ENCODE data around the gene MIER1.
"Not testable (repeated sequence)": the region's sequence is repeated elsewhere in the genome, so short reads cannot be mapped to it uniquely, and the experiment has no call there.

The MIER1 gene

GRCh38 chr1:66951513-66951912, 26.7 kb downstream of the MIER1 start:
- peaks cover 6% of the 10 kb centered on the region; the same call in 1 of the 2 replicates for H3K79me2 ChIP-seq (ENCODE audit: control insufficient read depth, low read length)
- H4K20me1 ChIP-seq (ENCODE audit: control insufficient read depth, insufficient read depth, low read depth, low read length) = no peaks in the 10 kb centered on the region
- no peaks in the 10 kb centered on the region for H3K27me3 ChIP-seq (ENCODE audit: control insufficient read depth, low read length)
- no peaks in the 10 kb centered on the region for H3K9me2 ChIP-seq (replicated peaks; ENCODE audit: control insufficient read depth, low read length)
- H3K27ac ChIP-seq (ENCODE audit: low read depth, low read length) = no peak overlapping the region
- H3K4me1 ChIP-seq (ENCODE audit: control insufficient read depth, low read length) = no peaks in the 10 kb centered on the region
- H3K9me3 ChIP-seq (ENCODE audit: control insufficient read depth, insufficient read depth, low read length) = no peaks in the 10 kb centered on the region
- H3K36me3 ChIP-seq (ENCODE audit: control insufficient read depth, low read length) = peaks cover 77% of the 10 kb centered on the region
- no peaks in the 10 kb centered on the region; the same call in 1 of the 2 replicates for H3F3A ChIP-seq (ENCODE audit: control insufficient read depth, insufficient read depth)
- no peak overlapping the region for H3K4me3 ChIP-seq (ENCODE audit: low read length)
- no peak for TF ChIP-seq CTCF (IDR thresholded peaks at IDR 0.05; ENCODE audit: low read depth, low read length, poor library complexity, severe bottlenecking)
- no peak for TF ChIP-seq EZH2phosphoT487 (IDR thresholded peaks at IDR 0.05; ENCODE audit: borderline replicate concordance, low read length)
- H3K4me2 ChIP-seq (ENCODE audit: low read length) = no peak overlapping the region

GRCh38 chr1:66954208-66954607, 29.4 kb downstream of the MIER1 start:
- H3K4me3 ChIP-seq (ENCODE audit: low read length) = no peak overlapping the region
- H3K27me3 ChIP-seq (ENCODE audit: control insufficient read depth, low read length) = no peaks in the 10 kb centered on the region
- H3K79me2 ChIP-seq (ENCODE audit: control insufficient read depth, low read length) = peaks cover 6% of the 10 kb centered on the region; the same call in 1 of the 2 replicates
- no peaks in the 10 kb centered on the region for H3F3A ChIP-seq (ENCODE audit: control insufficient read depth, insufficient read depth)
- no peaks in the 10 kb centered on the region for H3K4me1 ChIP-seq (ENCODE audit: control insufficient read depth, low read length)
- TF ChIP-seq EZH2phosphoT487 (IDR thresholded peaks at IDR 0.05; ENCODE audit: borderline replicate concordance, low read length) = no peak
- no peak for TF ChIP-seq CTCF (IDR thresholded peaks at IDR 0.05; ENCODE audit: low read depth, low read length, poor library complexity, severe bottlenecking)
- no peaks in the 10 kb centered on the region for H3K9me2 ChIP-seq (replicated peaks; ENCODE audit: control insufficient read depth, low read length)
- H3K4me2 ChIP-seq (ENCODE audit: low read length) = no peak overlapping the region
- no peaks in the 10 kb centered on the region for H3K9me3 ChIP-seq (ENCODE audit: control insufficient read depth, insufficient read depth, low read length)
- no peak overlapping the region for H3K27ac ChIP-seq (ENCODE audit: low read depth, low read length)
- H4K20me1 ChIP-seq (ENCODE audit: control insufficient read depth, insufficient read depth, low read depth, low read length) = no peaks in the 10 kb centered on the region
- peaks cover 76% of the 10 kb centered on the region for H3K36me3 ChIP-seq (ENCODE audit: control insufficient read depth, low read length)

GRCh38 chr1:66957938-66958337, 33.1 kb downstream of the MIER1 start:
- Histone ChIP-seq H3K4me3 (ENCODE audit: low read length) (no peak overlapping the region), H3K4me2 (ENCODE audit: low read length) (no peak overlapping the region), H3K4me1 (ENCODE audit: control insufficient read depth, low read length) (peaks cover 11% of the 10 kb centered on the region), H3K36me3 (ENCODE audit: control insufficient read depth, low read length) (peaks cover 80% of the 10 kb centered on the region), H3K9me3 (ENCODE audit: control insufficient read depth, insufficient read depth, low read length) (no peaks in the 10 kb centered on the region), H3K9me2 (replicated peaks; ENCODE audit: control insufficient read depth, low read length) (no peaks in the 10 kb centered on the region), H4K20me1 (ENCODE audit: control insufficient read depth, insufficient read depth, low read depth, low read length) (no peaks in the 10 kb centered on the region), H3K27me3 (ENCODE audit: control insufficient read depth, low read length) (no peaks in the 10 kb centered on the region), H3K79me2 (ENCODE audit: control insufficient read depth, low read length) (peaks cover 6% of the 10 kb centered on the region; the same call in 1 of the 2 replicates), H3K27ac (ENCODE audit: low read depth, low read length) (no peak overlapping the region), H3F3A (ENCODE audit: control insufficient read depth, insufficient read depth) (0 out of 2 replicates have a peak, but pooled peaks cover 3% of the 10 kb centered on the region)
- TF ChIP-seq EZH2phosphoT487 (IDR thresholded peaks at IDR 0.05; ENCODE audit: borderline replicate concordance, low read length) (no peak), CTCF (IDR thresholded peaks at IDR 0.05; ENCODE audit: low read depth, low read length, poor library complexity, severe bottlenecking) (no peak)

GRCh38 chr1:66966188-66966873, 41.5 kb downstream of the MIER1 start:
- not testable (repeated sequence) for H3K27me3 ChIP-seq (ENCODE audit: control insufficient read depth, low read length); H3K27ac ChIP-seq (ENCODE audit: low read depth, low read length); H3K4me2 ChIP-seq (ENCODE audit: low read length); H3K9me3 ChIP-seq (ENCODE audit: control insufficient read depth, insufficient read depth, low read length); H4K20me1 ChIP-seq (ENCODE audit: control insufficient read depth, insufficient read depth, low read depth, low read length); H3K79me2 ChIP-seq (ENCODE audit: control insufficient read depth, low read length); H3K4me3 ChIP-seq (ENCODE audit: low read length); H3K9me2 ChIP-seq (replicated peaks; ENCODE audit: control insufficient read depth, low read length); H3K4me1 ChIP-seq (ENCODE audit: control insufficient read depth, low read length); H3F3A ChIP-seq (ENCODE audit: control insufficient read depth, insufficient read depth)
- H3K36me3 ChIP-seq (ENCODE audit: control insufficient read depth, low read length) = peaks cover 81% of the 10 kb centered on the region

Data from DOHH2 (cell line).